SK-N-SH (cell line): ENCODE data around the gene SPINK9. TPM values are rescaled to one million over a fixed set of nuclear protein-coding genes. Genes with fewer than 3 reads are reported as not detected.

Experiments
- CTCF ChIA-PET: fragments of 300-600, 350-600 bp; formaldehyde crosslinking; extraction: SDS; loops from one replicate; lab custom pipeline; 2021; lab: Yijun Ruan, JAX
- POLR2A ChIA-PET: fragments of 350-600 bp; sonication (Branson Sonifier 250); formaldehyde crosslinking; extraction: SDS; loops from one replicate; lab custom pipeline; 2020; ENCODE audit warnings: antibody characterized with exemption, inconsistent platforms; lab: Yijun Ruan, JAX
- DNase-seq: peaks from one replicate; pipeline ENCODE4 v3.0.0; 2012
- H2AFZ ChIP-seq: fragments of 200-600 bp; sonication (generic); 2 replicates; pipeline ENCODE4 v1.8.1; 2016; ENCODE audit warnings: antibody characterized with exemption, mild to moderate bottlenecking, low read depth
- H3F3A ChIP-seq: fragments of 200-600 bp; sonication (generic); replicated peaks from 2 replicates; pipeline ENCODE3; 2016; ENCODE audit warnings: antibody characterized with exemption, mild to moderate bottlenecking; ENCODE audit not compliant: insufficient read depth
- H3K27ac ChIP-seq, 2 experiments: fragments of 200-500 bp in 1 of 2; fragments of 200-600 bp in 1 of 2; sonication (Bioruptor generic) in 1 of 2; sonication (generic), shearing (Covaris generic) in 1 of 2; 2 replicates each; pipeline versions ENCODE4 v1.5.1 to v1.6.1; 2014 to 2016; ENCODE audit warnings: low read depth in 2 of 2, inconsistent platforms in 1 of 2, low read length in 1 of 2, mild to moderate bottlenecking in 1 of 2, mixed read lengths in 1 of 2
- H3K27me3 ChIP-seq: fragments of 200-600 bp; sonication (generic), shearing (Covaris generic); 2 replicates; pipeline ENCODE4 v1.6.1; 2016; ENCODE audit warnings: mixed run types; ENCODE audit not compliant: insufficient read depth
- H3K36me3 ChIP-seq, 2 experiments: fragments of 200-500 bp in 1 of 2; fragments of 200-600 bp in 1 of 2; sonication (Bioruptor generic) in 1 of 2; sonication (generic) in 1 of 2; replicated peaks in 1 of 2; 2 replicates each; pipeline versions ENCODE3 to v1.5.1; 2014 to 2016; ENCODE audit warnings: low read length in 1 of 2, mild to moderate bottlenecking in 1 of 2; ENCODE audit not compliant: insufficient read depth in 2 of 2, control insufficient read depth in 1 of 2
- H3K4me1 ChIP-seq, 2 experiments: fragments of 200-500 bp in 1 of 2; fragments of 200-600 bp in 1 of 2; sonication (Bioruptor generic) in 1 of 2; sonication (generic), shearing (Covaris generic) in 1 of 2; 2 replicates each; pipeline versions ENCODE4 v1.5.1 to v1.6.1; 2014 to 2016; ENCODE audit warnings: low read depth in 1 of 2, low read length in 1 of 2, mixed run types in 1 of 2; ENCODE audit not compliant: insufficient read depth in 2 of 2, control insufficient read depth in 1 of 2
- H3K4me2 ChIP-seq: fragments of 200-600 bp; sonication (generic), shearing (Covaris generic); 2 replicates; pipeline ENCODE4 v1.6.1; 2017; ENCODE audit warnings: mixed run types
- H3K4me3 ChIP-seq, 2 experiments: fragments of 200-500 bp in 1 of 2; fragments of 200-600 bp in 1 of 2; sonication (Bioruptor generic) in 1 of 2; sonication (generic), shearing (Covaris generic) in 1 of 2; 2 replicates each; pipeline versions ENCODE4 v1.5.1 to v1.8.1; 2014 to 2016; ENCODE audit warnings: low read depth in 2 of 2, inconsistent platforms in 1 of 2, low read length in 1 of 2, mild to moderate bottlenecking in 1 of 2, mixed read lengths in 1 of 2, moderate library complexity in 1 of 2
- H3K79me2 ChIP-seq: fragments of 200-600 bp; sonication (generic); 2 replicates; pipeline ENCODE4 v1.8.1; 2017; ENCODE audit warnings: mild to moderate bottlenecking; ENCODE audit not compliant: insufficient read depth
- H3K9ac ChIP-seq: fragments of 200-600 bp; sonication (generic); 2 replicates; pipeline ENCODE4 v1.6.1; 2017; ENCODE audit warnings: mixed run types
- H3K9me2 ChIP-seq: fragments of 200-600 bp; sonication (generic); 2 replicates; pipeline ENCODE4 v1.6.1; 2017; ENCODE audit warnings: mixed run types
- H3K9me3 ChIP-seq: fragments of 200-600 bp; sonication (generic); 2 replicates; pipeline ENCODE4 v1.6.1; 2017; ENCODE audit warnings: mixed run types, mild to moderate bottlenecking, moderate library complexity
- H4K20me1 ChIP-seq: fragments of 200-600 bp; sonication (generic); 2 replicates; pipeline ENCODE4 v1.6.1; 2017; ENCODE audit warnings: mild to moderate bottlenecking, mixed run types; ENCODE audit not compliant: insufficient read depth
- CTCF ChIP-seq: fragments of 200-600 bp; sonication (generic); IDR thresholded peaks from 2 replicates; pipeline ENCODE4 v1.6.1; 2017; ENCODE audit warnings: antibody characterized with exemption, mild to moderate bottlenecking, moderate library complexity
- ELF1 ChIP-seq: IDR thresholded peaks from 2 replicates; pipeline ENCODE4 v1.4.0; 2012
- FOSL2 ChIP-seq: IDR thresholded peaks from 2 replicates; pipeline ENCODE4 v1.4.0; 2012; ENCODE audit warnings: low read depth, mild to moderate bottlenecking, moderate library complexity, borderline replicate concordance
- GATA2 ChIP-seq: sonication (generic); formaldehyde crosslinking; IDR thresholded peaks from 2 replicates; pipeline ENCODE4 v1.5.0; 2020; ENCODE audit warnings: mild to moderate bottlenecking, missing genetic modification reagents
- MEF2A ChIP-seq: IDR thresholded peaks from 2 replicates; pipeline ENCODE4 v1.4.0; 2012; ENCODE audit warnings: low read depth, borderline replicate concordance
- MXI1 ChIP-seq: IDR thresholded peaks from 2 replicates; pipeline ENCODE4 v1.6.1; 2012; ENCODE audit warnings: mild to moderate bottlenecking, low read depth, low read length, improper control_type of control experiment
- POLR2AphosphoS5 ChIP-seq: IDR thresholded peaks from 2 replicates; pipeline ENCODE4 v1.6.1; 2012; ENCODE audit warnings: low read depth, low read length
- RFX5 ChIP-seq: IDR thresholded peaks from 2 replicates; pipeline ENCODE4 v1.6.1; 2012; ENCODE audit warnings: mild to moderate bottlenecking, improper control_type of control experiment, low read length
- SIN3A ChIP-seq: IDR thresholded peaks from 2 replicates; pipeline ENCODE4 v1.6.1; 2012; ENCODE audit warnings: low read depth, mild to moderate bottlenecking, low read length, moderate library complexity, borderline replicate concordance
- SMC3 ChIP-seq: IDR thresholded peaks from 2 replicates; pipeline ENCODE4 v1.6.1; 2012; ENCODE audit warnings: low read depth, low read length, improper control_type of control experiment
- TAF1 ChIP-seq: IDR thresholded peaks from 2 replicates; pipeline ENCODE4 v1.6.1; 2012; ENCODE audit warnings: low read depth, mild to moderate bottlenecking, low read length, moderate library complexity, borderline replicate concordance
- TCF12 ChIP-seq: IDR thresholded peaks from 2 replicates; pipeline ENCODE4 v1.4.0; 2012
- TEAD4 ChIP-seq: IDR thresholded peaks from 2 replicates; pipeline ENCODE4 v1.4.0; 2012; ENCODE audit warnings: mild to moderate bottlenecking, borderline replicate concordance; ENCODE audit not compliant: insufficient read depth
- USF1 ChIP-seq: IDR thresholded peaks from 2 replicates; pipeline ENCODE4 v1.4.0; 2012; ENCODE audit warnings: low read depth, borderline replicate concordance
- USF2 ChIP-seq: fragments of 150-350 bp; IDR thresholded peaks from 2 replicates; pipeline ENCODE4 v1.6.1; 2017; ENCODE audit warnings: antibody characterized with exemption, low read length, low read depth, borderline replicate concordance
- YY1 ChIP-seq: IDR thresholded peaks from 2 replicates; pipeline ENCODE4 v1.4.0; 2012; ENCODE audit warnings: low read depth, mild to moderate bottlenecking
- WGBS: methylation state at CpG from one replicate; pipeline ENCODE4 v1.1.6; 2017; ENCODE audit warnings: low lambda C conversion rate; 5-methylcytosine and 5-hydroxymethylcytosine counted together
- polyA plus RNA-seq, 3 experiments: library from polyadenylated mRNA; depleted of rRNA; stranded (reverse); fragments of >200 nt; gene quantifications; 2 replicates each; pipeline ENCODE4 v1.2.3, GENCODE V29; 2012
- TF ChIP-seq, protein P1 (sequence below): IDR thresholded peaks from 2 replicates; pipeline ENCODE4 v1.4.0; 2012; ENCODE audit warnings: low read depth

SPINK9 gene
- polyA plus RNA-seq, 1 of the 3 experiments (the other 2 are of a cell fraction): not detected

DNA sequence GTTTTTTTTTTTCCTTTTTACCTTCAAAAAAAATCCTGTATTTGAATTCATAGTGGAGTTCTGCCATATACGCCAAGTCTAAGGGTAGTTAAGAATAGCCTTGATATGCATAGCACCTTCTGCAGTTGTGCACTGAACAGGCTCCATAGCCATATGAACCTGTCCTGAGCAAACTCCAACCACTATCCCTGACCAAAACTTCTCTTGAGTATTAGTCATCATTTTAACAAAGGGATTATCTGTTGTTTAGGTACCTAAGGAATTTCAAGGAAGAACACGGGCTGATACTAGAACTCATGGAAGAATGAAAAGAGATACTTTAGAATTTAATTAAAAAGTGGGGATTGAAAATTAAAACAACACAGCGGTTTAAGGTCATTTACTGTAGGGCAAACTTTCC is 46.5 kb downstream of the SPINK9 start:
- Histone ChIP-seq H4K20me1 (peaks cover 11% of the 10 kb centered on the region; the same call in 1 of the 2 replicates), H3K4me1 (peaks cover 8 to 19% of the 10 kb centered on the region in 2 experiments; a peak in 3 of 4 replicates), H2AFZ (no peak overlapping the region), H3F3A (no peaks in the 10 kb centered on the region), H3K4me3 (no peak overlapping the region), H3K9ac (no peak overlapping the region), H3K9me2 (no peaks in the 10 kb centered on the region), H3K4me2 (peak overlapping the region; percentile 84; the same call in 1 of the 2 replicates), H3K36me3 (peaks cover 5% of the 10 kb centered on the region in 2 experiments), H3K79me2 (peaks cover 31% of the 10 kb centered on the region), H3K27ac (no peak overlapping the region), H3K9me3 (no peaks in the 10 kb centered on the region), H3K27me3 (no peaks in the 10 kb centered on the region)
- CTCF ChIA-PET: interaction anchor here (0.6 to 3.6 kb wide), 4 partner anchors 19 to 349 kb away, joined by 3 to 18 read pairs (median 4); no protein-coding TSS in a partner anchor
- 85% methylated on average over 3 of the region's 3 CpGs for WGBS
- TF ChIP-seq MXI1 (no peak), SIN3A (no peak), SMC3 (no peak), FOSL2 (no peak), TAF1 (no peak), POLR2AphosphoS5 (no peak)
- DNase-seq: no peak
- POLR2A ChIA-PET: no interaction called here

- Histone ChIP-seq H3K4me2 (peak overlapping the region; percentile 84), H3K27ac (peak overlapping the region; percentile 72 to 82; a peak in 3 of 4 replicates)
- CTCF ChIA-PET: interaction anchor here (0.9 to 3.6 kb wide), 3 partner anchors 9 to 348 kb away, joined by 3 to 18 read pairs (median 5); no protein-coding TSS in a partner anchor
Observed at GRCh38 chr5:148382961-148383360, 47.6 kb downstream of the SPINK9 start.

More at GRCh38 chr5:148382961-148383360, 47.6 kb downstream of the SPINK9 start:
- Histone ChIP-seq H3K27me3 (no peaks in the 10 kb centered on the region), H4K20me1 (peaks cover 16% of the 10 kb centered on the region; the same call in 1 of the 2 replicates), H3K4me3 (peak overlapping the region; percentile 87 to 95), H3K9me2 (no peaks in the 10 kb centered on the region), H3K4me1 (peaks cover 8 to 19% of the 10 kb centered on the region in 2 experiments; a peak in 3 of 4 replicates), H2AFZ (peak overlapping the region; percentile 91), H3F3A (no peaks in the 10 kb centered on the region), H3K9me3 (no peaks in the 10 kb centered on the region), H3K36me3 (peaks cover 7 to 11% of the 10 kb centered on the region in 2 experiments), H3K79me2 (peaks cover 42% of the 10 kb centered on the region), H3K9ac (peak overlapping the region; percentile 94; the same call in 1 of the 2 replicates)
- TF ChIP-seq TEAD4 (no peak), FOSL2 (no peak), MEF2A (no peak), USF1 (no peak), RFX5 (no peak), SMC3 (no peak), GATA2 (CRISPR knock-in tag) (no peak), CTCF (no peak), YY1 (no peak), USF2 (no peak), ELF1 (no peak), TCF12 (no peak)
- TF ChIP-seq, protein P1, sequence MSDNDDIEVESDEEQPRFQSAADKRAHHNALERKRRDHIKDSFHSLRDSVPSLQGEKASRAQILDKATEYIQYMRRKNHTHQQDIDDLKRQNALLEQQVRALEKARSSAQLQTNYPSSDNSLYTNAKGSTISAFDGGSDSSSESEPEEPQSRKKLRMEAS: no peak
- WGBS: 19% methylated on average over 4 of the region's 4 CpGs
- POLR2A ChIA-PET: no interaction called here
- DNase-seq: no peak
